GM03348 (cell line): ENCODE results near the gene TBX2.
"Not testable (repeated sequence)": the region's sequence is repeated elsewhere in the genome, so short reads cannot be mapped to it uniquely, and the experiment has no call there.

Experiments used
- DNase-seq: peaks from one replicate; pipeline ENCODE4 v3.0.0; 2012; ENCODE audit warnings: low spot score

TBX2 gene

GRCh38 chr17:61431594-61432311, 32.1 kb downstream of the TBX2 start:
- no peak for DNase-seq

GRCh38 chr17:61436273-61436672, 36.6 kb downstream of the TBX2 start:
- DNase-seq, result no peak

- DNase-seq, result no peak
Measured at GRCh38 chr17:61436995-61437704, 37.5 kb downstream of the TBX2 start.

GRCh38 chr17:61440697-61441096, 41.1 kb downstream of the TBX2 start:
- DNase-seq, result no peak

- DNase-seq, result not testable (repeated sequence)
Measured at GRCh38 chr17:61441507-61441906, 41.9 kb downstream of the TBX2 start.

- no peak for DNase-seq
Measured at GRCh38 chr17:61442136-61442775, 42.6 kb downstream of the TBX2 start.

GRCh38 chr17:61442878-61443474, 43.3 kb downstream of the TBX2 start:
- DNase-seq, result no peak

GRCh38 chr17:61443475-61443882, 43.8 kb downstream of the TBX2 start:
- DNase-seq, result peak; percentile 62

- DNase-seq, result peak; percentile 2
Measured at GRCh38 chr17:61444075-61444474, 44.4 kb downstream of the TBX2 start.

GRCh38 chr17:61444831-61445230, 45.2 kb downstream of the TBX2 start:
- DNase-seq, result peak; percentile 2

GRCh38 chr17:61447358-61447757, 47.7 kb downstream of the TBX2 start:
- DNase-seq, result no peak

GRCh38 chr17:61448042-61448441, 48.4 kb downstream of the TBX2 start:
- no peak for DNase-seq

- not testable (repeated sequence) for DNase-seq
Measured at GRCh38 chr17:61449140-61449539, 49.5 kb downstream of the TBX2 start.

GRCh38 chr17:61449707-61450640, 50.3 kb downstream of the TBX2 start:
- no peak for DNase-seq

GRCh38 chr17:61450641-61451537, 51.2 kb downstream of the TBX2 start:
- DNase-seq, result no peak

GRCh38 chr17:61451538-61452300, 52.1 kb downstream of the TBX2 start:
- DNase-seq, result peak; percentile 50

GRCh38 chr17:61452301-61453290, 53.0 kb downstream of the TBX2 start, which contains the start of gene TBX4:
TSS of gene TBX4 (plus strand) at chr17:61452422. CDS start at chr17:61456491, 4,069 bp downstream.
- no peak for DNase-seq
